ENCODE data around the gene ANTXR1.

DNA sequence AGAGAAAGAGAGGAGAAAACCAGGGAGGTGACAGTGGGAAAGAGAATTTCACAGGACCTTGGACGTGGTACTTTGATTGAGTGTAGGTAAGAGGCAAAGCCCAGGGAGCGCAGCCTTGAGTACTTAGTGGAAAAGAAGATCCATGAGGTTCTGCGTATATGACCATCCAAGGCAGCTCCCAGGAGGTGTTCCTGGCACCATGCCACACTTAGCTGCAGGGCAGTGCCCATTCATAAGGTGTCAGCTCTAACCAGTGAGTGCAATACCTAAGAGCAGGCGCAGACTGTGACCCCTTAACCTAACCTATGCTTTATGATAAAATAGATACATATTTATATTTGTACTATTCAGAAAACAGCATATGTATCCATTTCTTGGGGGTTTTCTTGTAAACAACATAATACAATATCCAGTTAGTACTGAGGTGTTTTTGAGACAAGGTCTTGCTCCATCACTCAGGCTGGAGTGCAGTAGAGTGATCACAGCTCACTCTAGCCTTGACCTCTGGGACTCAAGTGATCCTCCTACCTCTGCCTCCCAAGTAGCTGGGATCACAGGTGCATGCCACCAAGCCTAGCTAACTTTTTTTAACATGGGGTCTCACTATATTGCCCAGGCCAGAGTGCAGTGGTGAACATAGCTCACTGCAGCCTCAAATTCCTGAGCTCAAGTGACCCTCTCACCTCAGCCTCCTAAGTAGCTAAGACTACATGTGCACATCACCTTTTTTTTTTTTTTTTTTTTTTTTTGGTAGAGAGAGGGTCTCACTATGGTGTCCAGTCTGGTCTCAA is 199.5 kb downstream of the ANTXR1 start:
- TF ChIP-seq, protein P1, sequence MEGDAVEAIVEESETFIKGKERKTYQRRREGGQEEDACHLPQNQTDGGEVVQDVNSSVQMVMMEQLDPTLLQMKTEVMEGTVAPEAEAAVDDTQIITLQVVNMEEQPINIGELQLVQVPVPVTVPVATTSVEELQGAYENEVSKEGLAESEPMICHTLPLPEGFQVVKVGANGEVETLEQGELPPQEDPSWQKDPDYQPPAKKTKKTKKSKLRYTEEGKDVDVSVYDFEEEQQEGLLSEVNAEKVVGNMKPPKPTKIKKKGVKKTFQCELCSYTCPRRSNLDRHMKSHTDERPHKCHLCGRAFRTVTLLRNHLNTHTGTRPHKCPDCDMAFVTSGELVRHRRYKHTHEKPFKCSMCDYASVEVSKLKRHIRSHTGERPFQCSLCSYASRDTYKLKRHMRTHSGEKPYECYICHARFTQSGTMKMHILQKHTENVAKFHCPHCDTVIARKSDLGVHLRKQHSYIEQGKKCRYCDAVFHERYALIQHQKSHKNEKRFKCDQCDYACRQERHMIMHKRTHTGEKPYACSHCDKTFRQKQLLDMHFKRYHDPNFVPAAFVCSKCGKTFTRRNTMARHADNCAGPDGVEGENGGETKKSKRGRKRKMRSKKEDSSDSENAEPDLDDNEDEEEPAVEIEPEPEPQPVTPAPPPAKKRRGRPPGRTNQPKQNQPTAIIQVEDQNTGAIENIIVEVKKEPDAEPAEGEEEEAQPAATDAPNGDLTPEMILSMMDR (IDR thresholded peaks at IDR 0.05): no peak
- no peak for TF ChIP-seq POLR2A (IDR thresholded peaks at IDR 0.05)

Measured in uterus (tissue), 2 donors.